WTC11 (cell line): ENCODE data around the gene ESR2.

Source experiments
- CBFB ChIP-seq: sonication (generic); formaldehyde crosslinking; IDR thresholded peaks from 2 replicates; pipeline ENCODE4 v1.8.1; 2022; ENCODE audit warnings: mild to moderate bottlenecking, low read depth, missing genetic modification reagents
- CREM ChIP-seq: sonication (generic); formaldehyde crosslinking; IDR thresholded peaks from 2 replicates; pipeline ENCODE4 v1.8.1; 2022; ENCODE audit warnings: mild to moderate bottlenecking, missing genetic modification reagents, moderate library complexity
- CTCF ChIP-seq: fragments of 200-600 bp; IDR thresholded peaks from 2 replicates; pipeline ENCODE4 v1.8.0; 2022; ENCODE audit warnings: antibody characterized with exemption
- JUN ChIP-seq: sonication (generic); formaldehyde crosslinking; IDR thresholded peaks from 2 replicates; pipeline ENCODE4 v1.8.0; 2023; ENCODE audit warnings: mild to moderate bottlenecking, missing genetic modification reagents
- NR1H2 ChIP-seq: sonication (generic); formaldehyde crosslinking; IDR thresholded peaks from 2 replicates; pipeline ENCODE4 v1.9.0; 2021; ENCODE audit warnings: mild to moderate bottlenecking, moderate library complexity, missing genetic modification reagents
- RORB ChIP-seq: fragments of 250-450 bp; sonication (Bioruptor Pico); IDR thresholded peaks from 2 replicates; pipeline ENCODE4 v1.9.0; 2021; ENCODE audit warnings: mild to moderate bottlenecking
- SMAD3 ChIP-seq: sonication (generic); formaldehyde crosslinking; IDR thresholded peaks from 2 replicates; pipeline ENCODE4 v1.8.0; 2022; ENCODE audit warnings: missing genetic modification reagents, mild to moderate bottlenecking, borderline replicate concordance
- ZNF138 ChIP-seq: sonication (generic); formaldehyde crosslinking; conservative IDR thresholded peaks from 2 replicates; pipeline ENCODE4 v1.8.1; 2022; ENCODE audit warnings: mild to moderate bottlenecking, moderate library complexity, missing genetic modification reagents
- ZNF425 ChIP-seq: fragments of 250-450 bp; sonication (Bioruptor Pico); conservative IDR thresholded peaks from 2 replicates; pipeline ENCODE4 v1.9.0; 2021; ENCODE audit warnings: mild to moderate bottlenecking

DNA sequence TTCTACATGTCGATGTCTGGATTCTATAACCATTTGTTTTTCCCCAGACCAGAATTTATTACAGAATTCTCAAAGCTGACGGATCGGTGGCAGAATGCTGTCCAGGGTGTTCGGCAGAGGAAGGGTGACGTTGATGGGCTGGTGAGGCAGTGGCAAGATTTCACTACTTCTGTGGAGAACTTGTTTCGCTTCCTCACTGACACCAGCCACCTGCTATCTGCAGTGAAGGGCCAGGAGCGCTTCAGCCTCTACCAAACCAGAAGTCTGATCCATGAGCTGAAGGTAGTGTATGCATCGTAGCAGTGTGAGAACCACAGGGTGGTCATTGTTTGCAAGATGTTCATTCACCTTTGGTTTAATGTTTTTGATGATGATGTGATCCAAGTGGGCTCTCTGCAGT, 124.0 kb downstream of the ESR2 start:
- TF ChIP-seq CBFB (CRISPR knock-in tag) = no peak
- TF ChIP-seq CTCF = no peak
- TF ChIP-seq CREM = no peak
- no peak for TF ChIP-seq ZNF138
- no peak for TF ChIP-seq RORB (CRISPR knock-in tag)
- no peak for TF ChIP-seq JUN (CRISPR knock-in tag)
- TF ChIP-seq SMAD3 (CRISPR knock-in tag) = no peak
- TF ChIP-seq ZNF425 = no peak
- TF ChIP-seq NR1H2 (CRISPR knock-in tag) = no peak
